ENCODE measurements around the gene ABRAXAS1. TPM values are rescaled to one million over a fixed set of nuclear protein-coding genes. Genes with fewer than 3 reads are reported as not detected.
"Not testable (repeated sequence)": the region's sequence is repeated elsewhere in the genome, so short reads cannot be mapped to it uniquely, and the experiment has no call there.

ABRAXAS1 gene
- total RNA-seq, 1 experiment from 2014 or later: 17.6 TPM

DNA sequence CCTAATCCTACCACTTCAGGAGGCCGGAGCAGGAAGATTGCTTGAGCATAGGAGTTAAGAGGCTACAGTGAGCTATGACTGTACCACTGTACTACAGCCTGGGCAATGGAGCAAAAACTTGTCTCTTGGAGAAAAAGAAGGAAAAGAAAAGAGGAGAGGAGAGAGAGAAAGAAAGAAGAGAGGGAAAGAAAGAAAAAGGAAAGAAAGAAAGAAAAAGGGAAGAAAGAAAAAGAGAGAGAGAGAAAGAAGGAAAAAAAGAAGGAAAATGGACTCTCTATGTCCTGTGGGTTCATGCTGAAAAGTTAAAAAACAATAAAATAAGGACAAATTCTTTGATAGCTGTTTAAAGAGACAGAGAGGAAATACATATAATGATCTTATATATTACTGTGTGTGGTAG, 13.3 kb upstream of the ABRAXAS1 start:
- Histone ChIP-seq H3K27ac (ENCODE audit: low read depth, low read length, poor library complexity, severe bottlenecking) (no peak overlapping the region), H3K9me3 (ENCODE audit: low read depth, low read length, poor library complexity, severe bottlenecking) (no peaks in the 10 kb centered on the region), H3K36me3 (ENCODE audit: insufficient read depth, low read length, poor library complexity, severe bottlenecking) (no peaks in the 10 kb centered on the region), H3K4me1 (ENCODE audit: insufficient read depth, low read length, poor library complexity, severe bottlenecking) (no peaks in the 10 kb centered on the region), H3K4me3 (ENCODE audit: low read depth, low read length, poor library complexity, severe bottlenecking) (no peak overlapping the region), H3K27me3 (replicated peaks; ENCODE audit: insufficient read depth, low read depth, low read length, poor library complexity) (no peaks in the 10 kb centered on the region)
- intact Hi-C loops (cut with micrococcal nuclease; ENCODE audit: unreplicated experiment): no loop called here
- DNase-seq (ENCODE audit: low spot score): no peak
- no TSS peak for BruUV-seq (replicated peaks)
- ChIA-PET POLR2A (ENCODE audit: low non-redundant PET) (no interaction called here), CTCF (no interaction called here)
- TF ChIP-seq EZH2 (IDR thresholded peaks at IDR 0.05; ENCODE audit: borderline replicate concordance, low read depth, low read length, poor library complexity, severe bottlenecking): no peak
- TF ChIP-seq, protein P1, sequence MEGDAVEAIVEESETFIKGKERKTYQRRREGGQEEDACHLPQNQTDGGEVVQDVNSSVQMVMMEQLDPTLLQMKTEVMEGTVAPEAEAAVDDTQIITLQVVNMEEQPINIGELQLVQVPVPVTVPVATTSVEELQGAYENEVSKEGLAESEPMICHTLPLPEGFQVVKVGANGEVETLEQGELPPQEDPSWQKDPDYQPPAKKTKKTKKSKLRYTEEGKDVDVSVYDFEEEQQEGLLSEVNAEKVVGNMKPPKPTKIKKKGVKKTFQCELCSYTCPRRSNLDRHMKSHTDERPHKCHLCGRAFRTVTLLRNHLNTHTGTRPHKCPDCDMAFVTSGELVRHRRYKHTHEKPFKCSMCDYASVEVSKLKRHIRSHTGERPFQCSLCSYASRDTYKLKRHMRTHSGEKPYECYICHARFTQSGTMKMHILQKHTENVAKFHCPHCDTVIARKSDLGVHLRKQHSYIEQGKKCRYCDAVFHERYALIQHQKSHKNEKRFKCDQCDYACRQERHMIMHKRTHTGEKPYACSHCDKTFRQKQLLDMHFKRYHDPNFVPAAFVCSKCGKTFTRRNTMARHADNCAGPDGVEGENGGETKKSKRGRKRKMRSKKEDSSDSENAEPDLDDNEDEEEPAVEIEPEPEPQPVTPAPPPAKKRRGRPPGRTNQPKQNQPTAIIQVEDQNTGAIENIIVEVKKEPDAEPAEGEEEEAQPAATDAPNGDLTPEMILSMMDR (conservative IDR thresholded peaks at IDR 0.05; ENCODE audit: low read depth, low read length): no peak

DNA sequence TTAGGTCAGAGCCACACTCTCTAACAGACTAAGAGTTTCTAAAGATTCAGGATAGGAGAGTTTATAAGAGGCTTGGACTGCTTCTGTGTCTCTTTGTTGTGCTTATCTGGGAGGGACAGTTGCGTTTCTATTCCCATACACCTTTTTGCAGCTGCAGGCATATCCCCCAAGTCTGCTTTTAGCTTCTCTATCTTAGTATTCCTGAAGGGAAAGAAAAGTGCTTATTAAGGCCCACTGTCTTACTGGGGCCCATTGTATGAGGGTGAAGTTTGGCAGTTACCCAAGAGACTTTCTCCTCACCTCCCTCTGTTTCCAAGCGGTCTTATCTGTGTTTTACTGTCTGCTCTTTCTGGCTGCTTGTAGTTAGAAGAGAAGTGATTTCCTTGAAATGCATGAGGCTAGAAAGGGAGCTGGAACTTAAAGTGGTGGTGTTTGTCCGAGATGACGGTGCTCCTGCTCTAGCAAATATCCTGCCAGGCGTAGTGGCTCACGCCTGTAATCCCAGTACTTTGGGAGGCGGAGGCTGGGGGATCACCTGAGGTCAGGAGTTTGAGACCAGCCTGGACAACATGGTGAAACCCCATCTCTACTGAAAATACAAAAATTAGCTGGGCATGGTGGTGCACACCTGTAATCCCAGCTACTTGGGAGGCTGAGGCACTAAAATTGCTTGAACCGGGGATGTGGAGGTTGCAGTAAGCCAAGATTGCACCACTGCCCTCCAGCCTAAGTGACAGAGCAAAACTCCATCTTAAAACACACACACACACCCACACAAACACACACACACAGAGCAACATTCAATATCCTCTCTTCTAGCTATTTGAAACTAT, 11.4 kb upstream of the ABRAXAS1 start:
- CTCF ChIA-PET; H3K4me3 ChIP-seq (ENCODE audit: low read depth, low read length, poor library complexity, severe bottlenecking); H3K4me1 ChIP-seq (ENCODE audit: insufficient read depth, low read length, poor library complexity, severe bottlenecking); POLR2A ChIA-PET (ENCODE audit: low non-redundant PET); H3K36me3 ChIP-seq (ENCODE audit: insufficient read depth, low read length, poor library complexity, severe bottlenecking); BruUV-seq (replicated peaks); H3K27ac ChIP-seq (ENCODE audit: low read depth, low read length, poor library complexity, severe bottlenecking); intact Hi-C loops (cut with micrococcal nuclease; ENCODE audit: unreplicated experiment); H3K9me3 ChIP-seq (ENCODE audit: low read depth, low read length, poor library complexity, severe bottlenecking); DNase-seq (ENCODE audit: low spot score); H3K27me3 ChIP-seq (replicated peaks; ENCODE audit: insufficient read depth, low read depth, low read length, poor library complexity): not testable (repeated sequence)

DNA sequence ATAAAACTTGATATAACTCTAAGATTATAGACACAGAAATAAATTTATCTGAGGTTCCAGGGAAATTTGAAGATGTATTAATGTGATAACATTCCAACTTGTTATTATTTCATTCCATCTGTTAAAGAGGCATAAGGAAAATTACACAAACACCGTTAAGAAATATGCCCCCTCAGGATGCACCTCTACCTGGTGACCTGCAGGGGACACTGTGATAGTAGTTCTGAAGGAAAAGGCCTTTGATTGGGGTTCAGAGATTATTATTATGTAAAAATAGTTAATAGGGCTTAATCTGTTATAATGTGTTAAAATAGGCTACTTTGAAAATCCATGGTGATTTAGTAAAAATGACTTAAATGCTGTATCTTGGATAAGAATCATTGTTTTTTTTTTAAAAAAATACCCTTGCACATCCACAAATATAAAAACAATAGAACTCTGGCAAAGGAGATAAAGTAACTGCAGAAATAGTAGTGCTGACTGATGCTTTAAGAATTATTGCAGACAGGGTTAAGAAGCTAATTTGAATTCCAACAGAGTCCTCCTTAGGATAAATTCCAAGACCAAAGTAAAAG, 6.1 kb upstream of the ABRAXAS1 start:
- H3K36me3 ChIP-seq (ENCODE audit: insufficient read depth, low read length, poor library complexity, severe bottlenecking): no peaks in the 10 kb centered on the region
- CTCF ChIA-PET: no interaction called here
- POLR2A ChIA-PET (ENCODE audit: low non-redundant PET): no interaction called here
- BruUV-seq (replicated peaks): no TSS peak
- no peaks in the 10 kb centered on the region for H3K4me1 ChIP-seq (ENCODE audit: insufficient read depth, low read length, poor library complexity, severe bottlenecking)
- H3K4me3 ChIP-seq (ENCODE audit: low read depth, low read length, poor library complexity, severe bottlenecking): no peak overlapping the region
- no peak overlapping the region for H3K27ac ChIP-seq (ENCODE audit: low read depth, low read length, poor library complexity, severe bottlenecking)
- intact Hi-C loops (cut with micrococcal nuclease; ENCODE audit: unreplicated experiment): no loop called here
- H3K9me3 ChIP-seq (ENCODE audit: low read depth, low read length, poor library complexity, severe bottlenecking): no peaks in the 10 kb centered on the region
- TF ChIP-seq EZH2 (IDR thresholded peaks at IDR 0.05; ENCODE audit: borderline replicate concordance, low read depth, low read length, poor library complexity, severe bottlenecking): no peak
- TF ChIP-seq, protein P1 (conservative IDR thresholded peaks at IDR 0.05; ENCODE audit: low read depth, low read length): peak; percentile 65
- no peaks in the 10 kb centered on the region for H3K27me3 ChIP-seq (replicated peaks; ENCODE audit: insufficient read depth, low read depth, low read length, poor library complexity)
- peak; percentile 33 for DNase-seq (ENCODE audit: low spot score)

Data from A673 (cell line).